Muscle of arm (tissue), 12 donors: ENCODE results near the gene TST. TPM values are rescaled to one million over a fixed set of nuclear protein-coding genes. Genes with fewer than 3 reads are reported as not detected.

Source experiments
- polyA plus RNA-seq, 12 donors: library from polyadenylated mRNA; unstranded; fragments of 120-200 nt; gene quantifications; one replicate each; pipeline ENCODE4 v1.2.1, GENCODE V29; 2013; ENCODE audit not compliant: insufficient read length in 12 of 12

Gene TST
- polyA plus RNA-seq, 12 donors = 9.2 to 41.6 (median 16.1) TPM; not detected in 1

Other genes starting within 250 kb of the TST start
- gene IFT27, start 243.3 kb downstream of the TST start, polyA plus RNA-seq = 10 to 100 TPM in 11 of 12 donors, not detected in 1; 18.0 to 36.5 (median 23.9) TPM
- 10 to 100 TPM in 8 of 12 donors, 1 to 10 TPM in 2, not detected in 2; 2.8 to 26.3 (median 15.3) TPM for gene PVALB, start 202.4 kb downstream of the TST start, polyA plus RNA-seq
- gene NCF4, start 158.4 kb downstream of the TST start, polyA plus RNA-seq = 1 to 10 TPM in 10 of 12 donors, not detected in 2; 2.5 to 7.7 (median 3.5) TPM
- gene CSF2RB, start 105.8 kb downstream of the TST start, polyA plus RNA-seq = 1 to 10 TPM in 11 of 12 donors, not detected in 1; 1.5 to 9.3 (median 2.3) TPM
- 10 to 100 TPM in 11 of 12 donors, not detected in 1; 28.2 to 59.8 (median 37.3) TPM for gene MPST, start 295 bp upstream of the TST start, polyA plus RNA-seq
- 10 to 100 TPM in 11 of 12 donors, not detected in 1; 11.3 to 31.8 (median 15.1) TPM for gene KCTD17, start 32.3 kb upstream of the TST start, polyA plus RNA-seq
- gene TMPRSS6, start 90.3 kb upstream of the TST start, polyA plus RNA-seq = under 1 TPM in 9 of 12 donors, not detected in 3; 0.05 to 0.91 (median 0.13) TPM
- gene IL2RB, start 130.5 kb upstream of the TST start, polyA plus RNA-seq = 1 to 10 TPM in 6 of 12 donors, under 1 TPM in 4, not detected in 2; 0.63 to 4.6 (median 1.3) TPM
- 10 to 100 TPM in 10 of 12 donors, 1 to 10 TPM in 1, not detected in 1; 8.2 to 30.3 (median 17.5) TPM for gene C1QTNF6, start 168.8 kb upstream of the TST start, polyA plus RNA-seq
- under 1 TPM in 1 of 12 donors, not detected in 11; 0.05 TPM for gene SSTR3, start 193.0 kb upstream of the TST start, polyA plus RNA-seq
- gene RAC2, start 224.8 kb upstream of the TST start, polyA plus RNA-seq = 10 to 100 TPM in 2 of 12 donors, 1 to 10 TPM in 9, not detected in 1; 3.3 to 32.8 (median 5.5) TPM